Mesothelial cell of epicardium (in vitro differentiated cells): ENCODE data around the gene EXD3. TPM values are rescaled to one million over a fixed set of nuclear protein-coding genes. Genes with fewer than 3 reads are reported as not detected.
"Not testable (repeated sequence)": the region's sequence is repeated elsewhere in the genome, so short reads cannot be mapped to it uniquely, and the experiment has no call there.

Source experiments
- DNase-seq, 2 experiments: peaks; one replicate each; pipeline ENCODE4 v3.0.0; 2021; ENCODE audit warnings: low spot score in 2 of 2; ENCODE audit not compliant: unreplicated experiment in 2 of 2
- H3K27ac Mint-ChIP-seq: 2 replicates; pipeline ENCODE4 v1.8.0; 2021; ENCODE audit warnings: mixed read lengths
- H3K27me3 Mint-ChIP-seq: 2 replicates; pipeline ENCODE4 v1.8.0; 2021; ENCODE audit warnings: low read depth, mixed read lengths
- H3K36me3 Mint-ChIP-seq: 2 replicates; pipeline ENCODE4 v1.8.0; 2021; ENCODE audit warnings: mixed read lengths
- H3K4me1 Mint-ChIP-seq: 2 replicates; pipeline ENCODE4 v1.8.0; 2021; ENCODE audit warnings: mixed read lengths
- H3K4me3 Mint-ChIP-seq: 2 replicates; pipeline ENCODE4 v1.8.0; 2021; ENCODE audit warnings: mild to moderate bottlenecking, moderate library complexity, mixed read lengths
- H3K9me3 Mint-ChIP-seq: 2 replicates; pipeline ENCODE4 v1.8.0; 2021; ENCODE audit warnings: mixed read lengths
- CTCF ChIP-seq: fragments of 200-600 bp; sonication (generic); IDR thresholded peaks from one replicate; pipeline ENCODE4 v1.5.0; 2021; ENCODE audit warnings: antibody characterized with exemption; ENCODE audit not compliant: unreplicated experiment
- microRNA-seq: library from miRNA; unstranded; fragments of <30 nt; microRNA quantifications from one replicate; pipeline ENCODE4 v1.2.0, GENCODE V29; 2021; ENCODE audit warnings: inconsistent platforms, mixed read lengths
- total RNA-seq: library from RNA; stranded (reverse); gene quantifications from 3 replicates; pipeline ENCODE4 v1.2.1, GENCODE V29; 2021

Gene EXD3
- total RNA-seq, 1 donor from 2014 or later, result 38.2 TPM

GRCh38 chr9:137262173-137262908 lies 160.6 kb downstream of the EXD3 start:
- not testable (repeated sequence) for DNase-seq, H3K27me3 Mint-ChIP-seq, H3K4me1 Mint-ChIP-seq, H3K27ac Mint-ChIP-seq, H3K9me3 Mint-ChIP-seq, H3K4me3 Mint-ChIP-seq, H3K36me3 Mint-ChIP-seq
- peak; percentile 35 for TF ChIP-seq CTCF

Small RNAs within 50 kb of the gene (microRNA-seq; reads per million reads assigned to microRNA genes)
- 6.5 reads per million, percentile 24 among the genes with 10 or more reads in this experiment for gene MIR7114

Other genes starting within 250 kb of the EXD3 start
- 86.1 to 89.3 TPM (median 87.1 TPM) in 3 replicates for gene ANAPC2, start 234.6 kb downstream of the EXD3 start, total RNA-seq
- gene SSNA1, start 234.5 kb downstream of the EXD3 start, total RNA-seq, result 40.9 to 43.8 TPM (median 42.8 TPM) in 3 replicates
- gene TPRN, start 222.4 kb downstream of the EXD3 start, total RNA-seq, result 16.7 to 18.5 TPM (median 17.6 TPM) in 3 replicates
- 32.7 to 35.5 TPM (median 33.0 TPM) in 3 replicates for gene TMEM203, start 217.5 kb downstream of the EXD3 start, total RNA-seq
- gene NDOR1, start 217.5 kb downstream of the EXD3 start, total RNA-seq, result 22.4 to 24.3 TPM (median 23.5 TPM) in 3 replicates
- gene RNF208, start 200.9 kb downstream of the EXD3 start, total RNA-seq, result 13.6 to 16.0 TPM (median 13.9 TPM) in 3 replicates
- 1.5 to 1.9 TPM (median 1.7 TPM) in 3 replicates for gene CYSRT1, start 198.0 kb downstream of the EXD3 start, total RNA-seq
- gene RNF224, start 195.7 kb downstream of the EXD3 start, total RNA-seq, result 0.16 to 0.41 TPM (median 0.29 TPM) in 3 replicates
- 0.23 to 0.27 TPM in 2 of 3 replicates, not detected in the other for gene SLC34A3, start 192.3 kb downstream of the EXD3 start, total RNA-seq
- gene TUBB4B, start 181.9 kb downstream of the EXD3 start, total RNA-seq, result 146 to 152 TPM (median 148 TPM) in 3 replicates
- 0.18 to 0.29 TPM in 2 of 3 replicates, not detected in the other for gene STPG3, start 171.9 kb downstream of the EXD3 start, total RNA-seq
- 51.6 to 54.8 TPM (median 53.3 TPM) in 3 replicates for gene NELFB, start 167.8 kb downstream of the EXD3 start, total RNA-seq
- 5.7 to 6.5 TPM (median 6.5 TPM) in 3 replicates for gene TOR4A, start 145.4 kb downstream of the EXD3 start, total RNA-seq
- 7.4 to 9.6 TPM (median 9.2 TPM) in 3 replicates for gene NRARP, start 120.9 kb downstream of the EXD3 start, total RNA-seq
- 19.9 to 22.1 TPM (median 21.4 TPM) in 3 replicates for gene NOXA1, start 231 bp upstream of the EXD3 start, total RNA-seq
- gene ENTPD8, start 18.2 kb upstream of the EXD3 start, total RNA-seq, result 1.4 to 1.7 TPM (median 1.6 TPM) in 3 replicates
- gene NSMF, start 36.2 kb upstream of the EXD3 start, total RNA-seq, result 85.3 to 85.6 TPM (median 85.3 TPM) in 3 replicates
- 5.3 to 5.7 TPM (median 5.6 TPM) in 3 replicates for gene PNPLA7, start 127.2 kb upstream of the EXD3 start, total RNA-seq
- 22.7 to 26.6 TPM (median 26.2 TPM) in 3 replicates for gene MRPL41, start 128.7 kb upstream of the EXD3 start, total RNA-seq
- 55.0 to 59.4 TPM (median 56.1 TPM) in 3 replicates for gene DPH7, start 155.8 kb upstream of the EXD3 start, total RNA-seq
- gene ZMYND19, start 167.3 kb upstream of the EXD3 start, total RNA-seq, result 31.1 to 33.2 TPM (median 31.9 TPM) in 3 replicates
- 36.5 to 40.5 TPM (median 39.1 TPM) in 3 replicates for gene ARRDC1, start 182.5 kb upstream of the EXD3 start, total RNA-seq
- gene EHMT1, start 195.8 kb upstream of the EXD3 start, total RNA-seq, result 133 to 147 TPM (median 136 TPM) in 3 replicates